Fibroblast of skin of left biceps (primary cell): ENCODE results near the gene LRRC8D.
"Not testable (repeated sequence)": the region's sequence is repeated elsewhere in the genome, so short reads cannot be mapped to it uniquely, and the experiment has no call there.

ENCODE experiments used
- DNase-seq, 2 experiments: peaks; one replicate each; pipeline ENCODE4 v3.0.0-alpha.2; 2013; ENCODE audit warnings: low read depth in 2 of 2

LRRC8D gene

DNA sequence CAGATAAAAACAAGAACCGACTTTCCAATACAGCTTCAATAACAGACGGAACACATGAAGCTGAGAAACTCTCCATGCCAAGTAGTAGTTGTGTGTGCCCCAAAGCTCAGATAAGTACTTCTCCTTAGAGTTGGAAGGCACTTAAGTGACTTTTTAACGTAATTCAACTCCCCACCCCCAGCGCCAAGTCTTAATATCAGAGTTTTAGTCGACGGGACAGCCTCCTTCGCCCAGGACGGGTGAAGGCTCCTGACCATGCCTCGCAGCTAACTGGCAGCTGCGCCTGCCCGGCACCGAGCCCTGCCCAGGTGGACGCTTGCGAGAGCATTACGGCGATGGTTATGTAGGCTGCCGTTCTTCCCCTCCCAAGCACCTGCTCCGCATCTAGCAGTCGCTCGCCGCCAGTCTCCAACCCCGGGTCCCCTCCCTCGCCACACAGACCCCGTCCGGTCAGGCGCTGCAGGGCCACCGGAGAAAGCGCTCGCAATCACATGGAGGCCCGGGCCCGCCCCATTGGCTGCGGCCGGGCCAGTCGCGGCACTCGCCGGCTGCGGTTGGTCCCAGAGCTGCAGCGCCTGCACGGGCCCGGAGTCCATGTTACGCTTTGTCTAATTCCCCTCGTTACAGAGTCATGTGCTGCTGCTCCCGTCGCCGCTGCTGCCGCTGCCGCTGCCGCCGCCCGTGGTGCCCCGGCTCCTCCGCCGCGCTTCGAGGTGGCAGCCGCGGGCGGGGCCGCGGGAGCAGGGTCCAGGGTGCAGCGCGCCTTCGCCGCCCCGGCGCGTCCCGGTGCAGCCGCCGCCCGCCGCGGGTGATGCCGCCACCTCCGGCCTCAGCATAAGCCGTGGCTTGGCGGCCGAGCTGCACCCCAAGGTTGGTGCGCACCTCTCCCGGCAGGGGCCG is at the start of gene LRRC8D:
Gene LRRC8D, plus strand, starts transcription at position 611 of the 900 bp plus-strand sequence. CDS start 112,037 bp downstream, outside the sequence.
- DNase-seq, result no peak

DNA sequence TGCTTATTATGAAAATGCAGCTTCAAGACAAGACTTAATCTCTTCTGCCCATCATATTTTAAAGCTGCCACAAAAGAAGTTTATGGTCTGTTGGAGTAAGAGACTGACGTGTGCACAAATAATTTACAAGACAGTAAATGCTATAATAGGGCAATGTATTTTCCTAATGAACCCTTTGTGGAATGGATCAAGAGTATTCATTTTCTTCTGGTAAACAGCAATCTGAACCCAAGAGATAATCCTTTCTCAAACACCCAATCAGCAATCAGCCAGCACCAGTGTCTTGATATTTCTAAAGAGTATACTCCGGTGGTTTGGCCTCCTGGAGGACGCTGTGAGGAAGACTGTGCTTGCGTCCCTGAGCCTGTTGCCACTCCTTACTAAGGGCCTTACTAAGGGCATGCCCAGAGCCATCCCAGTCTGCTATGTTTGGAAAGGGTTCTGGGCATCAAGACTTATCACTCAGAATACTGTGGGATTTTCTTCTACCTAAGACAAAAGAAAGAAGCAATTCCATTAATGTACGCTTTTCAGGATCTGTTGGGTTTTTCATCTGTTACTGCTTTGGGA is 48.8 kb upstream of the LRRC8D start:
- DNase-seq, result no peak

GRCh38 chr1:89776104-89776503 is 44.7 kb upstream of the LRRC8D start:
- DNase-seq, result not testable (repeated sequence)

DNA sequence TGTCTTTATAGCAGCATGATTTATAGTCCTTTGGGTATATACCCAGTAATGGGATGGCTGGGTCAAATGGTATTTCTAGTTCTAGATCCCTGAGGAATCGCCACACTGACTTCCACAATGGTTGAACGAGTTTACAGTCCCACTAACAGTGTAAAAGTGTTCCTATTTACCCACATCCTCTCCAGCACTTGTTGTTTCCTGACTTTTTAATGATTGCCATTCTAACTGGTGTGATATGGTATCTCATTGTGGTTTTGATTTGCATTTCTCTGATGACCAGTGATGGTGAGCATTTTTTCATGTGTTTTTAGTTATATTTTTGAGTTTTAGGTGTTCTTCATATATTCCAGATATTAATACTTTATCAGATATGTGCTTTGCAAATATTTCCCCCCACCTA is 43.6 kb upstream of the LRRC8D start:
- not testable (repeated sequence) for DNase-seq

GRCh38 chr1:89779151-89779940 is 41.5 kb upstream of the LRRC8D start:
- DNase-seq, result no peak

GRCh38 chr1:89780721-89781120 is 40.1 kb upstream of the LRRC8D start:
- DNase-seq, result peak in 1 of 2 experiments; percentile 26

- DNase-seq, result no peak
Observed at GRCh38 chr1:89781494-89782126, 39.2 kb upstream of the LRRC8D start.

DNA sequence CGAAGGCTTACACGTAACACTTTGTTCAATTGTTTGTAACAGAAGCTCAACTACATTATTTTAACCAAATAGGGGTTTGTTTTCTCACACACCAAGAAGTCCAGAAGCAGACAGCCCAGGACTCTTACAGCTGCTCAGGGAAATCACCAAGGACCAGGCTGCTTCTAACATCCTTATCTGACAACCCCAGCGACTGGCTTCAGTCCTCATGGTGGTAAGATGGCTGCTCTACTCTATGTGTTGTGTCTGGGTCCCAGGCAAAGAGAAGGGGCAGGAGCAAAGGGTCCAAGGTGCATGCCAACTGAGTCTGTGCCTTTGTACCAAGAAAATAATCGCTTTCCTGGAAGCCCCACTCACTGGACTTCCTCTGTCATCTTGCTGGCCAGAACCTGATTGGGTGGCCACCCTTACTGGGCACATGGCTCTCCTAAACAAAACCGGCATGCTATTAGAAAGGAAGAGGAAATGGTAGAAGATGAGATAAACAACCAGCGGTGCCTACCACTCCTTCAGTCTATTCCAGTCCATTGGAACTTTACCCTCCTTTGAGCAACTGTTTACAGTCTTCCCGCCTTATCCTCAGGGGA is 34.1 kb upstream of the LRRC8D start:
- DNase-seq, result no peak

- DNase-seq, result peak in 1 of 2 experiments; percentile 35
Observed at GRCh38 chr1:89790592-89790991, 30.2 kb upstream of the LRRC8D start.

DNA sequence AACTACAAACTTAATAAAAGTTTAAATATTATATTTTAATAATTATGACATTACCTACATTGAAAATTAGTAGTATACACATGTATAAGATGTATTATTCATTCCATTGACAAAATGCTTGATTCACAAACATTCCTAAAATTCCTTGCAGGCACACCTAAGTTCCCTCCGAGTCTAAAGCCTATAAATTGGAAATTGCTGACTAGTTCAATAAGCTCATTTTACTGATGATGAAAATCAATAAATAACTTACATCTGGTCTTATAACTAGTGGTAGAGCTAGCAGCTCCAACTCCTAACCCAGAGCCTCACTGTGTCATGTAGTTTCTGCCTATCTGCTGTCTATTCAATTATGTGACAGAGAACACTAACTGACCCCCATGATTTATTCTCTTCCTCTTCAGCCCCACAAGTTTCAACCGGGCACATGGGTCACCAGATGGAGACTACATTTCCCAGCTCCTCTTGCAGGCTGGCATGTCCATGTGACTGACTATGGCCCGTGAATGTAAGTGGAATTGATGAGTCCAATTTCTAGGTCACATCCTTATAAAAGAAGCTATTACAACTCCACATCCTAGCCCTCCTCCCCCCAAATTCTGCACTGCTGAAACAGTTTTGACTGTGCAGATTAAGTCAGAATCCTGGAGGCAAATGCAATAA is 29.6 kb upstream of the LRRC8D start:
- DNase-seq, result no peak

DNA sequence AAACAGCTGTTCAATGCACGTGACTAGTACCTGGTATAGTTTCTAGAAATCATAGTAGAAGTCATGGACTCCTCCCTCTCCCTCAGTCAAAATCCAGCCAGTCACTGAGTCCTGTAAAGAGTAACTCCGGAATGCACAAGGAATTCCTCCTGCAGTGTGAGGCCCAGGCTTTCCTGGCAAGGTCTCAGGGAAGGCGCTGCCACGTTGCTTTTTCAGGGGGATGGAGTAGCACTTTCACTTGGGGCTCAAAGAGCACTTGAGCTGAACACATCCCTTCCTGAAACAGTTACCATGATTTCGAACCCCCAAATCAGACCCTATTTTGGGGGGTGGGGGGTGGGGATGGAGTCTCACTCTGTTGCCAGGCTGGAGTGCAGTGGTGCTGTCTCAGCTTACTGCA is 26.4 kb upstream of the LRRC8D start:
- peak; percentile 49 to 53 for DNase-seq

DNA sequence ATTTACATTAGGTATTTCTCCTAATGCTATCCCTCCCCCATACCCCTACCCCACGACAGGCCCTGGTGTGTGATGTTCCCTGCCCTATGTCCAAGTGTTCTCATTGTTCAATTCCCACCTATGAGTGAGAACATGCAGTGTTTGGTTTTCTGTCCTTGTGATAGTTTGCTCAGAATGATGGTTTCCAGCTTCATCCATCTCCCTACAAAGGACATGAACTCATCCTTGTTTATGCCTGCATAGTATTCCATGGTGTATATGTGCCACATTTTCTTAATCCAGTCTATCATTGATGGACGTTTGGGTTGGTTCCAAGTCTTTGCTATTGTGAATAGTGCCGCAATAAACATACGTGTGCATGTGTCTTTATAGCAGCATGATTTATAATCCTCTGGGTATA is 25.3 kb upstream of the LRRC8D start:
- DNase-seq, result not testable (repeated sequence)

DNA sequence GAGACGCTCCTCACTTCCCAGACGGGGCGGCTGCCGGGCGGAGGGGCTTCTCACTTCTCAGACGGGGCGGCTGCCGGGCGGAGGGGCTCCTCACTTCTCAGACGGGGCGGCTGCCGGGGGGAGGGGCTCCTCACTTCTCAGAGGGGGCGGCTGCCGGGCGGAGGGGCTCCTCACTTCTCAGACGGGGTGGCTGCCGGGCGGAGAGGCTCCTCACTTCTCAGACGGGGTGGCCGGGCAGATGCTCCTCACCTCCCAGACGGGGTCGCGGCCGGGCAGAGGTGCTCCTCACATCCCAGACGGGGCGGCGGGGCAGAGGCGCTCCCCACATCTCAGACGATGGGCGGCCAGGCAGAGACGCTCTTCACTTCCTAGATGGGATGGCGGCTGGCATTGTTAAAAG is 23.0 kb upstream of the LRRC8D start:
- DNase-seq, result not testable (repeated sequence)

GRCh38 chr1:89799495-89799894 is 21.3 kb upstream of the LRRC8D start:
- DNase-seq, result no peak

DNA sequence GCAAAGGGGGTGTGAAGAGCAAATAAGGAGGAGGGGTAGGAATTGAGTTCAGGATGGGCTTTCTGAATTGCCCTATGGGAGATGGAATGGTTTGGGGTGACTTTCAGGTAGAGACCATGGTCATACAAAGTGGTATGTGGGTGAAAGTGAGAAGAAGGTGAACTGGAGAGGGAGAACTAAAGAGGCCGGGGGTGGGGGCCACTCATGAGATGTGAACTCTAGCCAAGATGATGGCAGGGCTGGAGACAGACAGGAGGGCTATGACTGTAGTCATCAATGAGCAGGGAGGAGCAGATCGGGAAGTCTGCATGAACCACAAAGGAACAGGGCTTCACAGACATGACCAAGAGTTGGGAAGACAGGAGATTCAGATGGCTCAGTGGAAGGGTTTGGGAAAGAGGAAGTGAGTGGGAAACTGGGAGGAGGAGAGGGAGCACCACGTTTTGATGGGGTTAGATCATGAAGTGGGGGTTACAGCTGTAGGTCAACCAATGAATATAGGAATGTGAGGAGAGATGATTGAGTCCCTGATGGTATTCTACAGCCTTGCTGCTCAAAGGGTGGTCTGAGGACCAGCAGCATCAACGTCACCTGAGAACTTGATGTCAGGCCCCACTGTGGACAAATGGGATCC is 20.7 kb upstream of the LRRC8D start:
- DNase-seq, result no peak

DNA sequence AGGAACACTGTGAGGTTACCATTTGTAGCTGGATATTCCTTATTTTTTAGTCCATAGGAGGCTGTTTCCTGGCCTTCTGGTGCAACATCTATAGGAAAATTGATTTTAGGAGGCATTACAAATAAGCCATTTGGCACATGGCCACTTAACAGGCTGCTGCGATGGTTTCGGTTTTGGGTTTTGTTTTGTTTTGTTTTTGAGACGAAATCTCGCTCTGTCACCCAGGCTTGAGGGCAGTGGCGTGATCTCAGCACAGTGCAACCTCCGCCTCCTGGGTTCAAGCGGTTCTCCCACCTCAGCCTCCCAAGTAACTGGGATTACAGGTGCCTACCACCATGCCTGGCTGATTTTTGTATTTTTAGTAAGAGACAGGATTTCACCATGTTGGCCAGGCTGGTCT is 20.1 kb upstream of the LRRC8D start:
- no peak for DNase-seq

DNA sequence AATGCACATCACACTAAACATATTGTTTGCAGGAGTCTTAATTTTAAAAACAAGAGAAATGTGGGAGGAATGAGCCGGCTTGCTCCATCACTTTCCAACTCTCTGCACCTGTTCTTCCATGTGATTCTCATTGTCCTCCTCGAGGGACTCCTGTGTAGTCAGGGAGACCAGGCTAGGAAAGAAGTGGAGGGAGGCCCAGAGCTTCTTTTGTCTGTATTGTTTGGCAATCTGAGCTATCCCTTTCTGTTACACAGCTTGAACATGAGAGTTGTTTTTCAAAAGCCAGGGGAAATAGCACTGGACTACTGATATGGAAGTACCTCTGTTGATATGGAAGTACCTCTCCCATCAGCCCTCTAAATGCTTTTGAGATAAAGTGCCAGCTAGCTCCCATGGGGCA is 18.8 kb upstream of the LRRC8D start:
- no peak for DNase-seq

GRCh38 chr1:89802841-89803240 is 18.0 kb upstream of the LRRC8D start:
- DNase-seq, result no peak

GRCh38 chr1:89804642-89805237 is 16.1 kb upstream of the LRRC8D start:
- DNase-seq, result peak; percentile 36 to 47

DNA sequence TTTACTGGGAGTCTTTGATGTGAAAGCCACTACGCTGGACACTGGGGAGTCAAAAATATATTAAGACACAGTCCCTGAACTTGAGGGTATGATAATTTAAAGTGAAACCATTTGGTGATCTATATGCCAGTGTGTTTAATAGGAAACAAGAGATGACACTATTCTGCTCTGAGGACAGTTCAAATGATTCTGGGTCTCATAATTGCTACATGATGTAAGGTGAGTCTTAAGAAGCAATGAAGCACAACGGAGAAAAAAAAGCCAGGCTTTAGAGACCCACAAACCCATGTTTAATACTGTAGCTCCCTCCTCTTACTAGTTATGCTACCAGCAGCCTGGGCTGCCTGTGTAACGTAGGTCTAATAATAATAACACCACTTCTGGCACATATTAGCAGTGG is 14.2 kb upstream of the LRRC8D start:
- no peak for DNase-seq
